HT1080 (cell line): ENCODE results near the gene SRSF10. TPM values are rescaled to one million over a fixed set of nuclear protein-coding genes. Genes with fewer than 3 reads are reported as not detected.

ENCODE experiments used
- DNase-seq: peaks from one replicate; pipeline ENCODE4 v3.0.0-alpha.2; 2015; ENCODE audit warnings: low read depth
- small RNA-seq: library from RNA; depleted of rRNA; stranded (forward); fragments of <200 nt; gene quantifications from one replicate; pipeline ENCODE3, GENCODE V24; 2014
- total RNA-seq: library from RNA; depleted of rRNA; stranded (reverse); fragments of >200 nt; shearing (Covaris generic); gene quantifications from 2 replicates; pipeline ENCODE4 v1.2.3, GENCODE V29; 2014; rRNA removed

The SRSF10 gene
- total RNA-seq, 1 experiment from 2014 or later, result 113 TPM

GRCh38 chr1:23914921-23915320 is 65.2 kb downstream of the SRSF10 start:
- no peak for DNase-seq

Small RNAs within 50 kb of the gene (small RNA-seq; reads per million reads assigned to genes)
- not detected for gene MIR378F

Other genes starting within 250 kb of the SRSF10 start
- 86.5 and 105 TPM in 2 replicates for gene ELOA, start 236.9 kb downstream of the SRSF10 start, total RNA-seq
- 124 and 129 TPM in 2 replicates for gene PITHD1, start 201.9 kb downstream of the SRSF10 start, total RNA-seq
- gene LYPLA2, start 189.2 kb downstream of the SRSF10 start, total RNA-seq, result 165 and 186 TPM in 2 replicates
- gene GALE, start 179.6 kb downstream of the SRSF10 start, total RNA-seq, result 144 and 146 TPM in 2 replicates
- 9.0 and 9.9 TPM in 2 replicates for gene HMGCL, start 154.9 kb downstream of the SRSF10 start, total RNA-seq
- 2.3 and 3.5 TPM in 2 replicates for gene FUCA1, start 112.0 kb downstream of the SRSF10 start, total RNA-seq
- not detected in 2 replicates for gene CNR2, start 67.0 kb downstream of the SRSF10 start, total RNA-seq
- 65.5 and 326 TPM in 2 replicates for gene PNRC2, start 20.5 kb downstream of the SRSF10 start, total RNA-seq
- gene MYOM3, start 131.8 kb upstream of the SRSF10 start, total RNA-seq, result 0.97 and 1.5 TPM in 2 replicates
- 0.33 and 0.64 TPM in 2 replicates for gene IL22RA1, start 162.8 kb upstream of the SRSF10 start, total RNA-seq
- not detected in 2 replicates for gene IFNLR1, start 207.0 kb upstream of the SRSF10 start, total RNA-seq